H1 (cell line): ENCODE results near the gene ZFAND3. TPM values are rescaled to one million over a fixed set of nuclear protein-coding genes. Genes with fewer than 3 reads are reported as not detected.

Experiments
- CTCF ChIA-PET: fragments of 300-600 bp; sonication (Branson Sonifier 250); formaldehyde crosslinking; loops from one replicate; lab custom pipeline; 2021; ENCODE audit not compliant: partially characterized antibody; lab: Charles Lee
- POLR2A ChIA-PET: fragments of 300-600 bp; sonication (Branson Sonifier 250); formaldehyde crosslinking; loops from one replicate; lab custom pipeline; 2021; ENCODE audit warnings: inconsistent platforms; ENCODE audit not compliant: partially characterized antibody; lab: Charles Lee
- DNase-seq, 2 experiments: peaks; one replicate each; pipeline versions ENCODE4 v3.0.0 to v3.0.0-alpha.2; 2010 to 2022; ENCODE audit warnings: low spot score in 2 of 2, low read depth in 1 of 2, mixed read lengths in 1 of 2
- FAIRE-seq: peaks from 2 replicates; lab custom pipeline; 2011; peaks lifted over from hg19 to GRCh38; lab: Jason Lieb, UNC
- H2AFZ ChIP-seq: 2 replicates; pipeline ENCODE4 v1.8.1; 2012; ENCODE audit warnings: low read length, inconsistent platforms
- H2AK5ac ChIP-seq: 2 replicates; pipeline ENCODE4 v1.6.1; 2013; ENCODE audit warnings: low read depth, low read length
- H2BK120ac ChIP-seq: replicated peaks from 2 replicates; pipeline ENCODE3; 2013; ENCODE audit warnings: low read depth, low read length, inconsistent platforms
- H2BK12ac ChIP-seq: 2 replicates; pipeline ENCODE4 v1.6.1; 2013; ENCODE audit warnings: low read depth, low read length
- H2BK15ac ChIP-seq: 2 replicates; pipeline ENCODE4 v1.6.1; 2013; ENCODE audit warnings: low read length
- H2BK20ac ChIP-seq: 2 replicates; pipeline ENCODE4 v1.6.1; 2013; ENCODE audit warnings: low read length
- H2BK5ac ChIP-seq: 2 replicates; pipeline ENCODE4 v1.6.1; 2013; ENCODE audit warnings: low read depth, low read length
- H3K14ac ChIP-seq: 2 replicates; pipeline ENCODE4 v1.6.1; 2013; ENCODE audit warnings: inconsistent platforms; ENCODE audit not compliant: insufficient read length
- H3K18ac ChIP-seq: 2 replicates; pipeline ENCODE4 v1.6.1; 2013; ENCODE audit warnings: low read length; ENCODE audit errors: extremely low read depth
- H3K23ac ChIP-seq: 2 replicates; pipeline ENCODE4 v1.6.1; 2013; ENCODE audit warnings: inconsistent platforms; ENCODE audit not compliant: insufficient read length
- H3K23me2 ChIP-seq: 2 replicates; pipeline ENCODE4 v1.6.1; 2013; ENCODE audit warnings: low read depth, low read length
- H3K27ac ChIP-seq: 2 replicates; pipeline ENCODE4 v1.6.1; 2011; ENCODE audit warnings: low read depth, low read length, inconsistent platforms
- H3K27me3 ChIP-seq, 4 experiments: replicated peaks in 1 of 4; 1 replicate in 1 of 4; 2 replicates in 3 of 4; pipeline versions ENCODE4 v1.6.1 to v1.8.1; 2011 to 2013; ENCODE audit warnings: low read length in 3 of 4, mild to moderate bottlenecking in 3 of 4, inconsistent platforms in 2 of 4, mixed read lengths in 2 of 4, moderate library complexity in 1 of 4; ENCODE audit not compliant: control insufficient read depth in 3 of 4, insufficient read depth in 3 of 4; ENCODE audit errors: extremely low read depth in 1 of 4
- H3K36me3 ChIP-seq, 4 experiments: 2 replicates each; pipeline versions ENCODE4 v1.6.1 to v1.8.1; 2011 to 2013; ENCODE audit warnings: mild to moderate bottlenecking in 4 of 4, low read length in 3 of 4, moderate library complexity in 2 of 4, control low read depth in 1 of 4, inconsistent platforms in 1 of 4; ENCODE audit not compliant: insufficient read depth in 4 of 4, control insufficient read depth in 2 of 4
- H3K4ac ChIP-seq: replicated peaks from 2 replicates; pipeline ENCODE3; 2013; ENCODE audit warnings: low read length, low read depth, mixed read lengths, inconsistent platforms; ENCODE audit not compliant: insufficient read length
- H3K4me1 ChIP-seq, 4 experiments: replicated peaks in 1 of 4; 1 replicate in 1 of 4; 2 replicates in 3 of 4; pipeline versions ENCODE4 v1.6.1 to v1.8.1; 2011 to 2013; ENCODE audit warnings: low read length in 3 of 4, inconsistent platforms in 2 of 4, mixed read lengths in 1 of 4; ENCODE audit not compliant: insufficient read depth in 4 of 4, control insufficient read depth in 3 of 4
- H3K4me2 ChIP-seq, 2 experiments: 2 replicates each; pipeline versions ENCODE4 v1.6.1 to v1.8.1; 2011 to 2013; ENCODE audit warnings: low read depth in 2 of 2, low read length in 2 of 2, control low read depth in 1 of 2, inconsistent platforms in 1 of 2, mild to moderate bottlenecking in 1 of 2; ENCODE audit not compliant: insufficient read depth in 1 of 2
- H3K4me3 ChIP-seq, 4 experiments: fragments of 200-600, 300-600 bp in 1 of 4; sonication (generic), shearing (Covaris generic), sonication (Bioruptor Twin) in 1 of 4; 2 replicates each; pipeline versions ENCODE4 v1.5.1 to v1.8.1; 2011 to 2016; ENCODE audit warnings: low read length in 4 of 4, low read depth in 3 of 4, control low read depth in 2 of 4, inconsistent platforms in 2 of 4, mild to moderate bottlenecking in 2 of 4, mixed read lengths in 1 of 4, moderate library complexity in 1 of 4; ENCODE audit not compliant: insufficient read depth in 2 of 4; ENCODE audit errors: extremely low read depth in 1 of 4
- H3K56ac ChIP-seq: replicated peaks from 2 replicates; pipeline ENCODE3; 2013; ENCODE audit warnings: low read depth, mild to moderate bottlenecking, mixed read lengths, low read length, inconsistent platforms; ENCODE audit not compliant: insufficient read length
- H3K79me1 ChIP-seq: 2 replicates; pipeline ENCODE4 v1.6.1; 2013; ENCODE audit warnings: low read depth, low read length, control low read depth
- H3K79me2 ChIP-seq, 2 experiments: 2 replicates each; pipeline versions ENCODE4 v1.6.1 to v1.8.1; 2012 to 2013; ENCODE audit warnings: low read length in 2 of 2, mild to moderate bottlenecking in 2 of 2, inconsistent platforms in 1 of 2; ENCODE audit not compliant: insufficient read depth in 2 of 2, control insufficient read depth in 1 of 2
- H3K9ac ChIP-seq, 4 experiments: replicated peaks in 1 of 4; 1 replicate in 1 of 4; 2 replicates in 3 of 4; pipeline versions ENCODE4 v1.6.1 to v1.8.1; 2011 to 2013; ENCODE audit warnings: low read depth in 3 of 4, low read length in 3 of 4, control low read depth in 2 of 4, mild to moderate bottlenecking in 2 of 4, moderate library complexity in 2 of 4, inconsistent platforms in 1 of 4; ENCODE audit errors: extremely low read depth in 1 of 4
- H3K9me3 ChIP-seq, 2 experiments: 2 replicates each; pipeline versions ENCODE4 v1.6.1 to v1.8.1; 2012 to 2013; ENCODE audit warnings: mild to moderate bottlenecking in 2 of 2, moderate library complexity in 2 of 2, control low read depth in 1 of 2, inconsistent platforms in 1 of 2, low read depth in 1 of 2, low read length in 1 of 2, mixed read lengths in 1 of 2; ENCODE audit not compliant: insufficient read depth in 2 of 2
- H4K20me1 ChIP-seq, 2 experiments: replicated peaks in 1 of 2; 2 replicates each; pipeline versions ENCODE3 to v1.8.1; 2011 to 2013; ENCODE audit warnings: inconsistent platforms in 2 of 2, low read length in 2 of 2, mild to moderate bottlenecking in 1 of 2; ENCODE audit not compliant: insufficient read depth in 2 of 2, control insufficient read depth in 1 of 2
- H4K5ac ChIP-seq: 2 replicates; pipeline ENCODE4 v1.6.1; 2013; ENCODE audit warnings: low read length, low read depth, mixed read lengths, inconsistent platforms; ENCODE audit not compliant: insufficient read length
- H4K8ac ChIP-seq: 2 replicates; pipeline ENCODE4 v1.8.0; 2013; ENCODE audit warnings: mild to moderate bottlenecking, moderate library complexity, low read length, inconsistent platforms; ENCODE audit not compliant: insufficient read depth; ENCODE audit errors: extremely low read depth
- H4K91ac ChIP-seq: replicated peaks from 2 replicates; pipeline ENCODE3; 2013; ENCODE audit warnings: low read length, mixed read lengths, inconsistent platforms; ENCODE audit not compliant: insufficient read length
- CTCF ChIP-seq, 3 experiments: IDR thresholded peaks; 1 replicate in 2 of 3; 2 replicates in 1 of 3; pipeline versions ENCODE4 v1.5.1 to v1.6.1; 2011; ENCODE audit warnings: low read length in 3 of 3, mild to moderate bottlenecking in 3 of 3, inconsistent platforms in 2 of 3, low read depth in 1 of 3, moderate library complexity in 1 of 3; ENCODE audit not compliant: insufficient read depth in 1 of 3; ENCODE audit errors: control extremely low read depth in 1 of 3
- POU5F1 ChIP-seq: IDR thresholded peaks from 2 replicates; pipeline ENCODE4 v1.6.1; 2011; ENCODE audit warnings: low read depth, mild to moderate bottlenecking, low read length, moderate library complexity
- RFX5 ChIP-seq: IDR thresholded peaks from 2 replicates; pipeline ENCODE4 v1.6.1; 2011; ENCODE audit warnings: low read depth, low read length, improper control_type of control experiment, borderline replicate concordance
- SP4 ChIP-seq: IDR thresholded peaks from 2 replicates; pipeline ENCODE4 v1.6.1; 2012; ENCODE audit warnings: low read length, inconsistent platforms
- WGBS, 2 experiments: shearing (Covaris generic) in 1 of 2; methylation state at CpG; one replicate each; pipeline versions ENCODE4 v1.1.6 to v1.1.7; 2013 to 2015; ENCODE audit warnings: low lambda C conversion rate in 2 of 2, mixed read lengths in 2 of 2, inconsistent platforms in 1 of 2, low coverage in 1 of 2, missing lambda C conversion rate in 1 of 2; ENCODE audit not compliant: insufficient replicate concordance in 2 of 2, insufficient coverage in 1 of 2, insufficient read length in 1 of 2; ENCODE audit errors: extremely low coverage in 1 of 2, missing lambda C conversion rate in 1 of 2; 5-methylcytosine and 5-hydroxymethylcytosine counted together
- polyA plus RNA-seq, 7 experiments: library from polyadenylated mRNA; depleted of rRNA in 3 of 7; stranded (reverse) in 5 of 7; unstranded in 2 of 7; fragments of >200 nt in 5 of 7; fragments of 200-250 nt in 2 of 7; gene quantifications; 1 replicate in 5 of 7; 2 replicates in 1 of 7; 4 replicates in 1 of 7; pipeline versions ENCODE4 v1.2.1 to v1.2.3, GENCODE V29; 2011 to 2013; ENCODE audit warnings: missing spikeins in 2 of 7, mixed read lengths in 2 of 7
- total RNA-seq: library from RNA; stranded (reverse); fragmentation: NEBNext Ultra II Directional; extraction: Animal tissue kit (Norgen Biotek cat#: 25700); gene quantifications from 2 replicates; pipeline ENCODE4 v1.2.1, GENCODE V29; 2021

Gene ZFAND3
- total and polyA plus RNA-seq, 2 of the 8 experiments (the other 6 are each of a cell fraction or from before 2014, with no cell fraction given): 13.0 to 51.3 TPM

GRCh38 chr6:37827603-37828265 is 8.2 kb downstream of the ZFAND3 start:
- Histone ChIP-seq H3K14ac (no peak overlapping the region), H3K79me2 (peaks cover 12 to 98% of the 10 kb centered on the region in 2 experiments), H3K79me1 (peaks cover 7% of the 10 kb centered on the region), H3K18ac (no peak overlapping the region), H2BK5ac (no peak overlapping the region), H4K5ac (no peak overlapping the region), H3K4ac (no peak overlapping the region), H4K8ac (no peak overlapping the region), H3K27me3 (no peaks in the 10 kb centered on the region), H3K23ac (no peak overlapping the region), H2BK15ac (no peak overlapping the region), H2AFZ (no peak overlapping the region), H4K20me1 (peaks cover 5 to 12% of the 10 kb centered on the region in 2 experiments), H2BK12ac (no peak overlapping the region), H3K9me3 (no peaks in the 10 kb centered on the region), H4K91ac (no peak overlapping the region), H3K9ac (no peak overlapping the region), H3K36me3 (no peaks in the 10 kb centered on the region), H3K23me2 (no peaks in the 10 kb centered on the region), H3K4me3 (no peak overlapping the region), H2BK120ac (no peak overlapping the region), H3K4me1 (peaks cover 0 to 7% (median 2%) of the 10 kb centered on the region in 4 experiments; a peak in 6 of 7 replicates), H3K56ac (no peak overlapping the region), H3K4me2 (no peak overlapping the region), H2AK5ac (no peak overlapping the region), H3K27ac (no peak overlapping the region), H2BK20ac (no peak overlapping the region)
- FAIRE-seq: no peak
- 74% methylated on average over 4 of the region's 4 CpGs; no CpG with 5 or more reads in 1 of the 2 experiments for WGBS, 2 experiments
- TF ChIP-seq RFX5 (no peak), SP4 (no peak), CTCF (IDR thresholded peaks at IDR 0.05; ENCODE audit: control extremely low read depth in 1 of 3, insufficient read depth in 1 of 3, low read depth in 1 of 3, low read length in 3 of 3) (no peak), POU5F1 (no peak)
- POLR2A ChIA-PET: interaction anchor here (0.6 to 2.0 kb wide), 4 partner anchors 9 to 38 kb away, joined by 3 to 9 read pairs (median 4); no protein-coding TSS in a partner anchor
- no peak for DNase-seq
- CTCF ChIA-PET: interaction anchor here (0.7 to 1.6 kb wide), 11 partner anchors 9 to 587 kb away, joined by 3 to 6 read pairs (median 3); no protein-coding TSS in a partner anchor
